Measurements from ENCODE around the gene TOMT.
"Not testable (repeated sequence)": the region's sequence is repeated elsewhere in the genome, so short reads cannot be mapped to it uniquely, and the experiment has no call there.

TOMT gene

DNA sequence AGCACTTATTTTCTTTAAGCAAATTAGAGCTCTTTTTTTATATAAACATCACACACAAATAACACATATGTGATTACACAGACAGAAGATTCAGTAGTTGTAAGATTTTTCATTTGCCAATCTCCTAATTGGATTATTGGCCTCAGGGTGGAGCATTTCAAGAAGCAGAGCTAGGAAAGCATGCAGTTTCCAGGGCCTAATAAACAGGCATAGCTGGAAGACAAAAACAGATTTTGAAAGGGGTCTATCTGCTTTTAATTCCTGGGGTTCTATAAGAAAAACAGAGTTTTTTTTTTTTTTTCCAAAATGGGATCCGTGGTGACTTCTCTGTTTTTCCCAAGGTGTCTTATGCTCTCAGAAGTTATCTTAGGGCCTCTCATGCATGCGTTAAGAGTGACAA lies 22.2 kb downstream of the TOMT start:
- DNase-seq = no peak

DNA sequence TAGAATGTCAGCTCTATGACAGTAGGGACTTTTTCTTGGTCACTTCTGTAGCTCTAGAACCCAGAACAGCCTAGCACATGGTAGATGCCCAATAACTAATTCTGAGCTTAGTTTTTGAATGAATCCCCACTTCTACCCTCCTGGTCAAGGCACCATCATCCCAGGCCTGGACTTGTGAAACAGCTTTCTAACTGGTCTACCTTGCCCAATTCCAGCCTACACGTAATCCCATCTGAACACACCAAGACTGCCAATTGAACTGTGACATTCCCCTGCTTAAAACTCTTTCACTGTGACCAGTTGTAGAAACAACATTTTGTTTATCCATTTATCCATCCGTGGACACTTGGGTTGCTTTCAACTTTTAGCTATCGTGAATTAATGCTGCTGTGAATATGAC lies 23.7 kb downstream of the TOMT start:
- no peak for DNase-seq

DNA sequence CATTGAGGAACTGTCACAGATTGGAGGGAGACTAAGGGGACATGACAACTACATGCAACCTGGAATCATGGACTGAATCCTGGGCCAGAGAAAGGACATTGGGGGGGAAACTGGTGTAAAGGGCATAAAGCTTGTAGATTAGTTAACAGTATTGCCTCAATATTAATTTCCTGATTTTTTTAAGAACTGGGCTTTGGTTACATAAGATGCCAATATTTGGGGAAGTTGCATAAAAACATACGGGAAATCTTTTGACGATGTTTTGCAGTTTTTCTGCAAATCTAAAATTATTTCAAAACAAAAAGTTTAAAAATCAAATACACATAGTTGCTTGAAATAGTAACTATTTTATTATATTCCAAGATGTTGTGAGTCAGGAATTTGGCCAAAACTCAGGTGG lies 26.9 kb downstream of the TOMT start:
- DNase-seq = no peak

DNA sequence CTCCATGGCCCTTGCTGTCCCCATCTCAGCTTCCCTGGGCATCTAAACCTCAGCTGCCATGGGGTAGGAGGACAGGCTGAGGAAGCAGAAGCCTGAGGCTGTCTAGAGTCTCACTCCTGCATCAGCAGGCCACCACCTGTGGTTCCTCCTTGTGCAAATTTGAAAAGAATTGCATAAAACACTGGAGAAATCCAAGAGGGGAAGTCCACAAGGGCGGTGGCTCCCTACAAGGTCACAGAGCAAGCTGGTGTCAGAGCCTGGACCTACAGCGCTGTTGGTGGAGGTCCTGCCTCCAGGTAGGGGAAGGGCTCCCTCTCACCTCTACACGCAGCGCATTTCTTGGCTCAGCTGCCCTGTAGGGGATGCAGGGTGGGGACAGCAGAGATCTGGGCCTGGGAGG lies 29.7 kb downstream of the TOMT start, which contains the start of gene FOLR3:
FOLR3 (plus strand) TSS at position 253 of the 400 bp plus-strand sequence. CDS start 228 bp downstream, outside the sequence.
- DNase-seq = not testable (repeated sequence)

DNA sequence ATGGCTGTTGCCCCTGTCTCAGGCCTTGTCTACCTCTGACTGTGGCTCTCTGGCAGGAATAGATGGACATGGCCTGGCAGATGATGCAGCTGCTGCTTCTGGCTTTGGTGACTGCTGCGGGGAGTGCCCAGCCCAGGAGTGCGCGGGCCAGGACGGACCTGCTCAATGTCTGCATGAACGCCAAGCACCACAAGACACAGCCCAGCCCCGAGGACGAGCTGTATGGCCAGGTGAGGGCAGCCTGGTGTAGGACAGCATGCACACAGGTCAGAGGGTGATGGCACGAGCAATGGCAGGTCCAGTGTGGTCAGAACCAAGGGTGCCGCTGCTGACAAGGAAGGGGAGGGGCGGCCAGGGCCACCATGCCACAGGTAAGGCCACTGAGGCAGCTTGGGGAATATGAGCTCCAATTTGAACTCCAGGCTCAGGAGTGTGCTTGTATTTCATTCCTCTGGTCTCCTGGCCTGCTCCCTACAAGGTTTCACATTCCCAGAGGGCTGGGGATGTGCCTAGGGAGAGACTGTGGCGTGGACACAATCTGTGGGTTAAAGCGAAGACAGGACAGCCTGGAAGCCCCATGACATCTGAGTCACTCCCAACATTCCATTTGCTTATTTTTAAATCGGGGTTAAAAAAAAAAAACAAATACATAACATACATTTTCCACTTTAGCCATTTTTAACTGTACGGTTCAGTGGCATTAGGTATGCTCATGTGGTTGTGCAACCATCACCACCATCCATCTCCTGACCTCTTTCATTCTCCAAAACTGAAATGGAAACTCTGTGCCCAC lies 30.4 kb downstream of the TOMT start:
- DNase-seq = no peak

DNA sequence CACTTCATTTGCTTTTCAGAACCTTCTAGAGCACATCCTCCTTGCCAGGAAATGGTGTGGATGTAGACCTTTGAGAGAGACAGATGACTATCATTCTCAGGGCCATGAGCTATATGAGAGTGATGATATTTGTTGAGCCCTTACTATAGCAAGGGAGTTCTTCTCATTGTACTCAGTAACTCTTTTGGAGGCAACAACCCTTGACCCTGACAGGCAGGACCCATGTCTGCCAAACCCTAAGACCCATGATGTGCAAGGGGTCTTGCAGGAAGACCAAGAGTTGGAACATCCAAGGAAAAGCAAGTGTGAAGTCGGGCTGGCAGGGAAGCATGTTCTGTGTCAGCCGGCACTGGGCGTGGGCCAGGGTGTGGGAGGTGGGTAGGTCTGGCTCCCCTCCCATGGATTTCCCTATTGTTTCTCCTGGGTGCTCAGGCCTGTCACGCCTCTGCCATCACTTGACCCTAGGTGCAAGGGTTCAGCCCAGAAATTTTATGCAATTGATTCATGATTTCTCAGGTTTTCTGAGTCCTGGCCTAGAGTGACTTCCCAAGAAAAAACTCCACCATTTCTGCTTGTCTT lies 31.0 kb downstream of the TOMT start:
- DNase-seq = no peak

DNA sequence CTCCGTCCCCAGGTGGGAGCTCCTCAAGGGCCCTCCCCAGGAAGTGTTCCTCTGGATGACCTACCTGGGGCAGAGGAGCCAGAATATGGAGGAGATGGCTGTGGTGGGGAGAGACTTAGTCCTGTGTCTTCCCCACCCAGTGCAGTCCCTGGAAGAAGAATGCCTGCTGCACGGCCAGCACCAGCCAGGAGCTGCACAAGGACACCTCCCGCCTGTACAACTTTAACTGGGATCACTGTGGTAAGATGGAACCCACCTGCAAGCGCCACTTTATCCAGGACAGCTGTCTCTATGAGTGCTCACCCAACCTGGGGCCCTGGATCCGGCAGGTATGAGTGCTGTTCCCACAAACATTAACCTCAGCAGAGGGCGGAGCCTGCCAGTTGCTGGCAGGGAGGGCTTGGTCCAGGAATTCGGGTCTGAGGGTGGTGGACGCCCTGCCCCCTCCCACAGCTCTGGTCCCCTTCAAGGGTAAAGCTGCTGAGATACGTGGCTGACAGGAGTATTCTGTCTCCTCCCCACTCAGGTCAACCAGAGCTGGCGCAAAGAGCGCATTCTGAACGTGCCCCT lies 33.2 kb downstream of the TOMT start:
- no peak for DNase-seq

DNA sequence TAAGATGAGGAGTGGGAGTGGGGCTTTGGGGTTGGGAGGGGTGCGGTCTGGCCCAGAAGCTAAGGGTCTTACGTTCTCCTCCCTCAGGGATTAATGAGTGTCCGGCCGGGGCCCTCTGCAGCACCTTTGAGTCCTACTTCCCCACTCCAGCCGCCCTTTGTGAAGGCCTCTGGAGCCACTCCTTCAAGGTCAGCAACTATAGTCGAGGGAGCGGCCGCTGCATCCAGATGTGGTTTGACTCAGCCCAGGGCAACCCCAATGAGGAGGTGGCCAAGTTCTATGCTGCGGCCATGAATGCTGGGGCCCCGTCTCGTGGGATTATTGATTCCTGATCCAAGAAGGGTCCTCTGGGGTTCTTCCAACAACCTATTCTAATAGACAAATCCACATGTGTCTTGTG lies 33.8 kb downstream of the TOMT start:
- DNase-seq = no peak

DNA sequence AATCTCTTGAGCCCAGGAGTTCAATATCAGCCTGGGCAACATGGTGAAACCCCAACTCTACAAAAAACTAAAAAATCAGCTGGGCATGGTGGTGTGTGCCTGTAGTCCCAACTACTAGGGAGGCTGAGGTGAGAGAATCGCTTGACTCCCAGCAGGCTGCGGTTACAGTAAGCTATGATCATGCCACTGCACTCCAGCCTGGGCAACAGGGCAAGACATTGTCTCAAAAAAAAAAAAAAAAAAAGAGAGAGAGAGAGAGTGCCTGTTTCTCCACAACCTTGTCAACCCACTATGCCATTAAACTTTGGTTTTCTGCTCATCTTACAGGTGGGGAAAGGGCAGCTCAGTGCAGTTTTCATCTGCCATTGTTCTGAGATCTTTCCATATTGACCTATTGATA lies 34.9 kb downstream of the TOMT start:
- no peak for DNase-seq

DNA sequence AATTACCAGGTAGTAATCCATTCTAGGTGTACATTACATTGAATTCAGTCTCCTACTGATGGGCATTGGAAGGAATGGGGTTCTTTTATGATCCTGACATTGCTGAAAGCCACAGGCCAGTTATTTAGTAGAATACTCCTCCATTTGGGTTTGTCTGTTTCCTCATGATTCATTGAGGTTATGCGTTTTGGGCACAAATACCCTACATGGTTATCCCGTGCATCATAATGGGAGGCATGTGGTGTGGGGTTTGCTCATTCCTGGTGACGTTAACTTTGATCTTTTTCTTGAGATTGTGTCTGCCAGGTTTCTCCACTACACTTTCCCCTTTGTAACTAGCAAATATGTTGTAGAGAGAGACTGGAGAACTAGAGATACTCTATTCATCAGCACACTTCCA lies 35.3 kb downstream of the TOMT start:
- no peak for DNase-seq

DNA sequence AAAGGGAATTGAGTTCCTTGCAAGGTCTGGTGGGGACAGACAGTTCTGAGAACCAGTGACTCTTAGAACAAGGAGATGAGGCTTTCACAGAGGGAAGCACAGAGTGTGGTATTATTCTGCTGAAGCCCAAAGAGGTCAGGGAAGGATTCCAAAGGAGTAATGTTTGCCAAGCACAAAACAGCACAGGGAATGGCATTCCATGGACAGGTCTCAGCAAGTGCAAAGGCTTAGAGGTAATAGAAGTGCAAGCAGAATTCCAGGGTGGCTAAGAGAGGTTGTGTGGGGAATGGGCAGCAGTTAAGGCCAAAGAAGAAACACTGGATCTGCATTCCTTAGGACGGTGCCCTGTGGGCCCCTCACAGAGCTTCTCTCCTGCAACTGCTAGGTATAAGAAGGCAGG lies 36.4 kb downstream of the TOMT start:
- DNase-seq = not testable (repeated sequence)

DNA sequence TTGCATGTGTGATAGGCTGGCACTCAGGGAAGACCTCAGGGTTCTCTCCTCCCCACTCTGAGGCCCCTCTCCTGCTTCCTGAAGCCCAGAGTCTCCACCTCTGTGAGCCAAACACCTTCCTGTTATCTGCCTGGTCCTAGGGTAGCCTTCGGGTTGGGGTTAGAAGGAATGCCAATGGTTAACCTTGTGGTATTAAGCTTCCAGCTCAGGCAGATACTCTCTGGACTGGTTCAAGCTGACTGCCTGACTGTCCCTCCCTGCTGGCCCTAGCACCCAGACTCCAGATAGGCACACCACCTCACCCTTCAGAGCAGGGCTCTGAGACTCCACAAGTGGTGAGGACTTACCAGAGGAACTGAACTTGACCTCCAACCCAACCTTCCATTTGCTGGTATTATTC lies 36.8 kb downstream of the TOMT start:
- DNase-seq = not testable (repeated sequence)

DNA sequence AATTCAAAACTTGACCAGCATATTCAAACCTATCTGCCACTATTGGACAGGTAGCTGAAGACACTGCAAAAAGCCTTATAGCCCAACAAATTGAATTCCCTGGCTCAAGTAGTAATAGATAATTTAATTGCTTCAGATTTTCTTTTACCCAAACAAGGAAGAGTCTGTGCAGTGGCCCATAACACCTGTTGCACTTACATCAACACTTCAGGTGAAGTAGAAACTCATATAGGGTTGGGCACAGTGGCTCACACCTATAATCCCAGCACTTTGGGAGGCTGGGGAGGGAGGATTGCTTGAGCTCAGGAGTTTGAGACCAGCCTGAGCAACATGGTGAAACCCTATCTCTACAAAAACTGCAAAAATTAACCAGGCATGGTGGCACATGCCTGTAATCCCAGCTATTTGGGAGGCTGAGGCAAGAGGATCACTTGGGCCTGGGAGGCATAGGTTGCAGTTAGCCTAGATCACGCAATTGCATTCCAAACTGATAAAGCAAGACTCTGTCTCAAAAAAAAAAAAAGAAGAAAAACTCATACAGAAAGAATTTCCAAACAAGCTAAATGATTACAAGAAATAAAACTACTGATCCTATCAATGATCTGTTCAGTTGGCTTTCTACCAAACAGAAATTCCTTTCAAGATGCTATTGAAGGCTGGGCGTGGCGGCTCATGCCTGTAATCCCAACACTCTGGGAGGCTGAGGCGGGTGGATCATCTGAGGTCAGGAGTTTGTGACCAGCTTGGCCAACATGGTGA lies 39.3 kb downstream of the TOMT start:
- no peak for DNase-seq

DNA sequence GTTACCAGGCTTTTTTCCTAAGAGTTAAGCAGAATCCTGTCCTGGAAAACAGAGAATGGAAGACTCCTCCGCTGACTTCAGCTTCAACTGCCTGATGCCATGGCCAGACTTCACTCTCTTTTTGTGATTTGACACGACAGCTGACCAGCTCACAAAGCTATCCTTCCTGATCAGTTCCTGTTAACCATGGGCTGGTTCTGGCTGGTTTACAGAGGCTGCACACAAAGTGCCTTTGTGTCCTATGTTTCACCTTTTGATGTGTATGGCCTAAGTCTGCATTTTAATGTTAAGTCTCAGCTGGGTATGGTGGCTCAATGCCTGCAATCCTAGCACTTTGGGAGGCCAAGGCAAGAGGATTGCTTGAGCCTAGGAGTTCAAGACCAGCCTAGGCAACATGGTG lies 40.9 kb downstream of the TOMT start:
- no peak for DNase-seq

DNA sequence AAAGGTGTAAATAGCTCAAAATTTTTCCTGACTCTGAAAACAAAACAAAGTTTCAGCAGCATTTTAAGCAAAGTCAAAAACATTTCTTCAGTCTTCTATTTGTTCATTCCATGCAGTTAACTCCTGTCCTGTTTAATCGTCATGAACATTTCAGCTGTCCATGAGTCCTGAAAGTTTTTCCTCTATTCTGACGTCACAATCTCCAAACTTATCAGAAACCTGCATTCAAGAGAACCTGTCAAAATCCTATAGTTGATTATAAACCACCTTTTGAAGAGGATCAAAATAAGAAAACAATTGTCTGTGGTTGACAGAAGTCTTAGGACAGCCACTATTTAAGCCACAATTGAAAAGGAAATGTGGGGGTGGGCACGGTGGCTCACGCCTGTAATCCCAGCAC lies 45.2 kb downstream of the TOMT start:
- no peak for DNase-seq

DNA sequence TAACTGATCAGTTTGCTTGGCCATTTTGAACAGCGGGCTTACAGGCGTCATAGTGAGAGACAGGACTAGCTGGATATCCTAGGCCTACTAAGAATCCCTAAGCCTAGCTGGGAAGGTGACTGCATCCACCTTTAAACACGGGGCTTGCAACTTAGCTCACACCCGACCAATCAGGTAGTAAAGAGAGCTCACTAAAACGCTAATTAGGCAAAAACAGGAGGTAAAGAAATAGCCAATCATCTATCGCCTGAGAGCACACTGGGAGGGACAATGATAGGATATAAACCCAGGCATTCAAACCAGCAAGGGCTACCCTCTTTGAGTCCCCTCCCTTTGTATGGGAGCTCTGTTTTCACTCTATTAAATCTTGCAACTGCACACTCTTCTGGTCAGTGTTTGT lies 48.1 kb downstream of the TOMT start:
- DNase-seq = not testable (repeated sequence)

DNA sequence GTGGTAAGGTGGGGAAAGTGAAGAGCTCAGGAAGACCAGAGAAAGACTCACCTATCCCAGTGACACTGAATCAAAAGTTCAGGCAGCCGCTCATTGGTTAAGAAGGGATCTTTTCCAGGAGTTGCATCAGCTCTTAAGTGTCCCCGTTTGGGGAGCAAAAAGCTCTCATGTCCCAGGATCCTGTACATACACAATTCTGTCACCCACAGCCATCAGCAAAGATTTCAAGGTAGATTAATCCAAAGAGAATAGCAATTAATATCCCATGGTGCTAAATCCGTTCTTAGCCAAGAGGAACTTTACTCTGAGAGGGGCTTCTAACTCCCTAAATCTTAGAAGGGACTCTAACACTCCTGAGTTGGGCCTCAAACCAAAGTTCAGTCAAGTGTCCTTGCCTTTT lies 49.1 kb downstream of the TOMT start:
- no peak for DNase-seq

DNA sequence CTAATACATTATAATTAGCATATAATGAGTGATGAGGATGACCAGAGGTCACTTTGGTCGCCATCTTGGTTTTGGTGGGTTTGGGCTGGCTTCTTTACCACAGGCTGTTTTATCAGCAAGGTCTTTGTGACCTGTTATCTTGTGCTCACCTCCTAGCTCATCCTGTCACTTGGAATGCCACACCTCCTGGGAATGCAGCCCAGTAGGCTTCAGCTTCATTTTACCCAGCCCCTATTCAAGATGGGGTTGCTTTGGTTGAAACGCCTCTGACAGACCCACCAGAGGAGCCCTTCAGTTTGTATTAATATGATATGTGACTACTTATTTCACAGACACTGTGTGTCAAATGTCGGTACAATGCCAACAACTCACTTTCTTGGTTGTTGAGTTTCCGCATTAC lies 50.0 kb downstream of the TOMT start:
- DNase-seq = no peak

DNA sequence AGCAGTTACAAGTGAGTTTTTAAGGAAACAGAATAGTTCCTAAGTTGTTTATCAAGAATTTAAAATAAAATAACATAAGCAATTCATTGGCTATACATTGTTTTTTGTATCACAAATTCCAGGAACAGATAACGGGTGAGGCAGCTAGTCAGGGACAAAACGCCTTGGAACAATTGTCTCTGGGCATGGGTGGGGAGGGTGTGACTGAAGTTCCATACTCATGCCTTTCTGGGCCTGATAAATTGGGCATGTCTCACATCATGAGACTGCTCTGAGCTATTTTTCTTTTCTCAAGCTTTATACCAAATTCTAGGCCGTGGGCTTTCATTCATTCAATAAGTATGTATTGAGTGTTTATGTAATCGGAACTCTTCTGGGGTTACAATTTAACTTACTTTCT lies 51.4 kb downstream of the TOMT start:
- no peak for DNase-seq
